Astrocyte of the spinal cord (primary cell): ENCODE results near the gene CNKSR3.
"Not testable (repeated sequence)": the region's sequence is repeated elsewhere in the genome, so short reads cannot be mapped to it uniquely, and the experiment has no call there.

Source experiments
- DNase-seq: peaks from one replicate; pipeline ENCODE4 v3.0.0; 2011; ENCODE audit warnings: low read depth, low spot score
- H3K4me3 ChIP-seq: 2 replicates; pipeline ENCODE4 v1.5.1; 2011; ENCODE audit warnings: low read depth, mild to moderate bottlenecking, low read length, moderate library complexity
- CTCF ChIP-seq: IDR thresholded peaks from 2 replicates; pipeline ENCODE4 v1.5.1; 2012; ENCODE audit warnings: low read depth, mild to moderate bottlenecking, low read length, inconsistent platforms
- in situ Hi-C: cut with HindIII; loops from 2 replicates; pipeline ENCODE4 v1.10.0; 2017; ENCODE audit warnings: low sequenced_read_pairs

Gene CNKSR3

GRCh38 chr6:154516276-154516675 is 5.8 kb upstream of the CNKSR3 start:
- TF ChIP-seq CTCF: no peak
- H3K4me3 ChIP-seq: no peak overlapping the region
- DNase-seq: no peak
- in situ Hi-C loops: no loop called here

DNA sequence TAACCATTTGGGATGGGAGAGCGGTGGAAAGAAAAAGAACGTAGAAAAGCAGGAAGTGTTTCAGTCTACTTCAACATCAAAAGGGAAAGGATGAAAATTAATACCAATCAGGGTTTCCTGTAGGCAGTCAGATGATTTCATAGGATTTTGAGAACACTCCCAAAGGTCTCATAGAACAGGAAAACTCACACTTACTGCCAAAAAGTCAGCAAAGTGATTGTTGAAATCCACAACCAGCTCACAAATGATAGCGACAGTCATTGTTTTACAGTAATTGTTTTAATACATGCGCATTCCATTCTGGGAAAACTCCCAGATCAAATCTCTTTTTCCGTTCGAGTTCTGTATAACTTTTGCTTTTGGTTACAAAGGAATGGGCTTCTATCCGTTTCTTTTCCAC is 5.3 kb upstream of the CNKSR3 start:
- no peak for TF ChIP-seq CTCF
- in situ Hi-C loops: no loop called here
- H3K4me3 ChIP-seq: no peak overlapping the region
- DNase-seq: no peak

DNA sequence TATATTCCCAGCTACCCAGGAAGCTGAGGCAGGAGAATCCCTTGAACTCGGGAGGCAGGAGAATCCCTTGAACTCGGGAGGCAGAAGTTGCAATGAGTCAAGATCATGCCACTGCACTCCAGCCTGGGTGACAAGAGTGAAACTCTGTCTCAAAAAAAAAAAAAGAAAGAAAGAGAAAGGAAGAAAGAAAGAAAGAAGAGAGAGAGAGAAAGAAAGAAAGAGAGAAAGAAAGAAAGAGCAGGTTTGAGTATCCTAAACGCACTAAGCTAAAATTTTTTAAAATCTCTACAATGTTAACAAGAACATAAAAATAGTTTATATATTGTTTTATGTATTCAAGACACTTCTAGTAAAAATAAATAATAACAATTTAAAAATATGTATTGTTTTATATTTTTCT is 4.6 kb upstream of the CNKSR3 start:
- DNase-seq, H3K4me3 ChIP-seq, in situ Hi-C loops: not testable (repeated sequence)

- DNase-seq: no peak
- TF ChIP-seq CTCF: no peak
- no peak overlapping the region for H3K4me3 ChIP-seq
- in situ Hi-C loops: no loop called here
These were observed 4.0 kb upstream of the CNKSR3 start for GRCh38 chr6:154514481-154514880.

DNA sequence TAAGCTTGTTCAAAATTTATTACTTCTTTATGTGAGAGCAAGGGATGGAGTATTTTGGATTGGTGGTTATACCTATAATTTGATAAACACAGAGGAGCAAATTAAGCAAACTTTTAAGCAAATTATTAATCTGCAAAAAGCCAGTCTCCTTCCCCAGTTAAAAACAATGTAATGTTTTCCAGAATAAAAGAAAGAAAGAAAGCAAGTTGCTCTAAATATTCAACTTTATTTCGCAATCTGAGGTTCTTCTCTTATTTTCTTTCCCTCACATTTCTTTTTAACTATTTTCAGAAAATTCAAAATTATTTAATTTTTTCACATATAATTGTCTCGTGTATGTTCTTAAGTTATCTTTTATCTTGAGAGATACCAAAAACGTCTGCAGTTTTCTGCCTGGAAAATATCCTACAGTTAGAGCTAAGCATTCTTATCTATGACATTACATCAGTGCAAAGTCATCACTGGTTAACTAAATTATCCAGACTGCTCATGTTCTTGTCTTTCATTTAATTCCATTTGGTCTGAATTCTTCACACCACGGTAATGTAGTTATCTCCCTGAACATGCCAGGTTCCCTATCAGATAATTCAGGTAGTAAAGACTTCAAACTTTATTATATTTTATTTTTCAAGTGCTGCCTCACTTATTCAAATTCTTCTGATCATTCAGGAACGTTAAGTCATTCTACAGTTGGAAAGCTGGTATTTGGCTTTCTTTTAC is 3.3 kb upstream of the CNKSR3 start:
- in situ Hi-C loops: no loop called here

GRCh38 chr6:154512201-154512600 is 1.7 kb upstream of the CNKSR3 start:
- in situ Hi-C loops: no loop called here
- no peak for DNase-seq
- H3K4me3 ChIP-seq: no peak overlapping the region
- TF ChIP-seq CTCF: no peak

More for the DNA sequence above, 3.3 kb upstream of the CNKSR3 start:
- no peak for DNase-seq
- H3K4me3 ChIP-seq: no peak overlapping the region
- no peak for TF ChIP-seq CTCF

GRCh38 chr6:154511791-154512190 is 1.3 kb upstream of the CNKSR3 start:
- TF ChIP-seq CTCF: no peak
- DNase-seq: no peak
- no peak overlapping the region for H3K4me3 ChIP-seq
- in situ Hi-C loops: no loop called here
